Umbilical cord (tissue), 2 donors: ENCODE measurements around the gene UNC13B. TPM values are rescaled to one million over a fixed set of nuclear protein-coding genes. Genes with fewer than 3 reads are reported as not detected.
"Not testable (repeated sequence)": the region's sequence is repeated elsewhere in the genome, so short reads cannot be mapped to it uniquely, and the experiment has no call there.

Experiments used
- DNase-seq: peaks from one replicate; pipeline ENCODE4 v3.0.0-alpha.2; 2015; ENCODE audit warnings: low spot score
- total RNA-seq: library from RNA; depleted of rRNA; stranded (reverse); fragments of >200 nt; gene quantifications from one replicate; pipeline ENCODE4 v1.2.3, GENCODE V29; 2014; ENCODE audit warnings: low replicate concordance; ENCODE audit not compliant: insufficient read depth

Gene UNC13B
- total RNA-seq, 1 donor from 2014 or later, result 12.0 TPM

DNA sequence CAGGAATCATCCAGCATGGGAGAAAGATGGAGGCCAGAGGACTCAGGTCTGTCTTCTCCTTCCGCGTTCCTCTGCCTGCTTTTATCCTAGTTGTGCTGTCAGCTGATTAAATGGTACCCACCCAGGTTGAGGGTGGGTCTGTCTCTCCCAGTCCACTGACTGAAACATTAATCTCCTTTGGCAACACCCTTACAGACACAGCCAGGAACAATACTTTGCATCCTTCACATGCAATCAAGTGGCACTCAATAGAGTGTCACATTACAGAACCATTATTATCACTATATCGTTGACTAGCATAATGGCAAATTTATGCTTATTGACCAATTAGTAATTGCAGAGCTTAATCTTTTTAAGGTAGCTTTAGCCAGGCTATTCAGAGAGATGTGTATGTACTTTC lies 64.8 kb downstream of the UNC13B start:
- DNase-seq, result no peak

GRCh38 chr9:35227284-35227683 lies 65.5 kb downstream of the UNC13B start:
- peak; percentile 2 for DNase-seq

GRCh38 chr9:35229066-35229778 lies 67.4 kb downstream of the UNC13B start:
- peak; percentile 58 for DNase-seq

DNA sequence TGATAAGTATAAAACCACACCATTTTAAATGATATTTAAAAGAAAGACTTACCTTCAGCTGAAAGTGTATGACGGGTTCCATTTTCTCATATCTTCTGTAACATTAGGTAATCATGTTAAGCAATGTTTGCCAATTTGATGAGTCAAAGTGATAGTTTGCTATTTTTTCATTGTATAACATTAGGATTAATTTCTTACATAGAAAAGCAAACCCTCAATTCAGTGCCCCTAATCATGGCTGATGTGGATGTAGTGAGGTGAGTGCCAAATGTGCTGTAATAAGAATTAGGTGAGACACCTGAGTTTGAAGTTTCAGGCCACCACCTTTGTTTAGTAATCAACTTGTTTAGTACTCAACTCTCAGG lies 68.0 kb downstream of the UNC13B start:
- no peak for DNase-seq

- DNase-seq, result no peak
These were observed 71.2 kb downstream of the UNC13B start for GRCh38 chr9:35232867-35233544.

GRCh38 chr9:35236692-35237091 lies 74.9 kb downstream of the UNC13B start:
- no peak for DNase-seq

- DNase-seq, result no peak
These were observed 75.5 kb downstream of the UNC13B start for GRCh38 chr9:35237311-35237710.

DNA sequence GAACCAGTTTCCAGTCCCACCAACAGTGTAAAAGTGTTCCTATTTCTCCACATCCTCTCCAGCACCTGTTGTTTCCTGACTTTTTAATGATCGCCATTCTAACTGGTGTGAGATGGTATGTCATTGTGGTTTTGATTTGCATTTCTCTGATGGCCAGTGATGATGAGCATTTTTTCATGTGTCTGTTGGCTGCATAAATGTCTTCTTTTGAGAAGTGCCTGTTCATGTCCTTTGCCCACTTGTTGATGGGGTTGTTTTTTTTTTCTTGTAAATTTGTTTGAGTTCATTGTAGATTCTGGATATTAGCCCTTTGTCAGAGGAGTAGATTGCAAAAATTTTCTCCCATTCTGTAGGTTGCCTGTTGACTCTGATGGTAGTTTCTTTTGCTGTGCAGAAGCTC lies 84.1 kb downstream of the UNC13B start:
- not testable (repeated sequence) for DNase-seq

GRCh38 chr9:35253075-35253474 lies 91.3 kb downstream of the UNC13B start:
- no peak for DNase-seq

DNA sequence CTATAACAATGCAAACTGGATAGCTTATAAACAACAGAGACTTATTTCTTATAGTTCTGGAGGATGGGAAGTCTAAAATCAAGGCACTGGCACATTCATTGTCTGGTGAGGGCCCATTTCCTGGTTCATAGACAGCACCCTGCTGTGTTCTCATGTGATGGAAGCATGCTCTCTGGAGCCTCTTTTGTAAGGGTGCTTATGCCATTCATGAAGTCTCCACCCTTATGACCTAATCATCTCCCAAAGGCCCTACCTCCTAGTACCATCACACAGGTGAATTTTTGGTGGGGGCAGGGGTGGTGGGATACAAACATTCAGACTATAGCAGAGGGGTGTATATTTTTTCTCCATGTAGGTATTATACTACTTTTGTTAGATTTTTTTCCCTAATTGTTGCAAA lies 92.4 kb downstream of the UNC13B start:
- no peak for DNase-seq

GRCh38 chr9:35254984-35255857 lies 93.4 kb downstream of the UNC13B start:
- peak; percentile 53 for DNase-seq

- peak; percentile 25 for DNase-seq
These were observed 96.3 kb downstream of the UNC13B start for GRCh38 chr9:35257986-35258659.

GRCh38 chr9:35258660-35259474 lies 97.1 kb downstream of the UNC13B start:
- peak; percentile 91 for DNase-seq

- DNase-seq, result no peak
These were observed 98.4 kb downstream of the UNC13B start for GRCh38 chr9:35260186-35260585.

DNA sequence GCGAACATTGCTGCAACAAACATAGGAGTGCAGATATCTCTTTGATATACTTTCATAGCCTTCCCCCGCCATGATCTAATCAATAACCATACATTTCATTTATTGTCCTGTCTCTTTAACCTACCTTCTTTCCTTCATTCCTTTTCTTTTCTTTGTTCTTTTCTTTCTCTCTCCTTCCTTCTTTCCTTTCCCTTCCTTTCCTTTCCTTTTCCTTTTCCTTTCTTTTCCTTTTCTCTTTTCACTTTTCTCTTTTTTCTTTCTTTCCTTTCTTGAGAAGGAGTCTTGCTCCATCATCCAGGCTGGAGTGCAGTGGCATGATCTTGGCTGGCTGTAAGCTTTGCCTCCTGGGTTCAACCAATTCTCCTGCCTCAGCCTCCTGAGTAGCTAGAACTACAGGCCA lies 100.3 kb downstream of the UNC13B start:
- DNase-seq, result no peak

DNA sequence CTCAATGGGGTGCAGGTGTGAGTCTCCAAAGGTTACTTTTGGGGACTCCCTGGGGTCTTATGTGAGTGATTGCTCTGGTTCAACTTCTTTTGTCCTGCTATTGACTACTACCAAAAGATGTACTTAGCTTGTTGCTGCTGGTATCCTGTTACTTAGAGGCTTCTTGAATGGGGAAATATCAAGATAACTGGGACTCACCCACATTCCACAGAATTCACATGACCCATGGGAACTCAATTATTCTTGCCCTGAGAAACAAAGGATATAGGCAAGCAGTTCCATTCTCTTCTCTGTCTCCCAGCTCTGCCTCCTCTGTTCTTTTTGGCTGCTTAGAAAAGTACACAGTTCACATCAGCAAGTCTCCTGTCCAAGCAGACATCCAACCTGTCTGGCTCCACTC lies 105.9 kb downstream of the UNC13B start:
- DNase-seq, result no peak

DNA sequence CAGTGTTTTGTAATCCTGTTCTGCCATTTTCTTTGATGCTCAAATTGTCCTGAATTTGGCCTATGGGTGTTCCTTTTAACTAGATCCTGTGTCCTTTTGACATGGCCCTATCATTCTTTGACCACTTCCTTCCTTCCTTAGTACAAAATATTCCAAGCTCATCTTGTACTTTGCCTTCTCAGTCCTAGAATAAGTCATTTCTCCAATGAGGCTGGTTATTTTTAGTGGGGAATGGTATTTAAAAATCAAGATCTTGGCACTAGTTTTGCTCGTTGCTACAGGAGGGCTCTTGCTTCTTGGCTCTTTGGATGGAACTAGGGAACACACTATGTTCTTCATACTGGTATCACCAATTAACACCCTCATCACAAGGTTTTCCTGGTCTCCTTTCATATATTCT lies 108.1 kb downstream of the UNC13B start:
- no peak for DNase-seq

DNA sequence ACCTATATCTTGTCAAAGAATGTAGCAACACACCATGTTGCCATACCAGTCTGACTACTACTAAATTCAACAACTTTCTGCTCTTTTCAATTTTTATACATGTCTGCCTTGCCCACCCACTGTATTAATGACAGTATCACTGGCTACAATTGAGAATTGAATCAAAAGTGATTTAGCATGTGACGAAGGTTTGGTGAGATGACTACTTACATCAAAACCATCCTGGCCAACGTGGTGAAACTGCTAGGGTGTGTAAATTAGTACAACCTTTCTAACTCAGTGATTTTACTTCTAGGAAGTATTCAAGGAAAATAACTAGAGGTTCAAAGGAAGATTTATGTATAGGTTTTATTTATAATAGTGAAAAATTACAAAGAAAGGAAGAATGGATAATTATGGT lies 109.8 kb downstream of the UNC13B start:
- DNase-seq, result no peak

GRCh38 chr9:35272989-35273388 lies 111.2 kb downstream of the UNC13B start:
- DNase-seq, result no peak

DNA sequence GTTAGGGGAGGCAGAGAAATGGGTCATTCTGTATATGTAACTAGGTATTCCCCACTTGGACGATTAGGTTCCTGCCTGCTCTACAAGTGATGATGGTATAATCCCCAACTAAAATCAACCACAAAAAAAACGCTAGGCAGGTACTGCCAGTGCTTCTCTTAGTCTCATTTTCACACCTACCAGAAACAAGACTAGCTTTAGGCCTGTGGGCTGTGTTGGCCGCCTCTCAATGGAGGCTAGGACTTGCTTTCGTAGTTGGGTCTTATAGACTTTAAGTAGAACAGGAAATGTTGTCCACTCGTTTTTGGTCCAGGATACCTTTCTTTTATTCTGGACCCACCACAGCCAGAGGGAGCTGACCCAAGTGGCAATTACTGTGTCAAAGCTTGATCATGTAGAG lies 111.8 kb downstream of the UNC13B start:
- DNase-seq, result no peak

DNA sequence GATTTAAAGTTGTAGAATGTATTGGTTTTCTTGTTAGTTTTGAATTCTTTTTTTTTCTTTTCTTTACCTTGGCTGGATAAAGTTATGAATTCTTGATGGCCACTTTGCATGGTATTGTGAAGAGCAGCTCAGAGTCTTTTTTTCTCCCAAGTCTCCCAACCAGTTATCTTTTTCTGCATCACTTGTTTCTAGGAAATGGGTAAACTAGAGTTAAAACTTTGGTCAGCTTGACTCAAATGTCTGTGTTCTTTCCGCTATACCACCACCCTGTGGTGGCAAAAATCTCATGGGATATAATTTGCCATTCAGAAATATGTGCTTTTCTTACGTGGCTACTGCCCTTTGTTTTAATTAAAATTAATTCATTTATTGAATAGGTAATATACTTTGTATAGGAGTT lies 113.2 kb downstream of the UNC13B start:
- no peak for DNase-seq
